Stomach smooth muscle (tissue), 2 donors: ENCODE data around the gene IL17B.
A peak's percentile ranks its signal among the peaks of the same experiment; 100 is the strongest.

Experiments
- H3K27ac ChIP-seq: one replicate; pipeline ENCODE4 v1.7.0; 2013; ENCODE audit warnings: mild to moderate bottlenecking, low read length, inconsistent platforms
- H3K27me3 ChIP-seq, 2 donors: one replicate each; pipeline ENCODE4 v1.7.0; 2013; ENCODE audit warnings: low read length in 2 of 2; ENCODE audit not compliant: insufficient read depth in 2 of 2, control insufficient read depth in 1 of 2
- H3K36me3 ChIP-seq, 2 donors: one replicate each; pipeline ENCODE4 v1.7.0; 2013; ENCODE audit warnings: low read length in 2 of 2; ENCODE audit not compliant: control insufficient read depth in 2 of 2, insufficient read depth in 2 of 2
- H3K4me1 ChIP-seq: one replicate; pipeline ENCODE4 v1.7.0; 2013; ENCODE audit warnings: low read length; ENCODE audit not compliant: control insufficient read depth, insufficient read depth
- H3K4me3 ChIP-seq, 2 donors: one replicate each; pipeline ENCODE4 v1.7.0; 2013; ENCODE audit warnings: low read length in 2 of 2
- H3K9ac ChIP-seq, 2 donors: one replicate each; pipeline ENCODE4 v1.7.0; 2013; ENCODE audit warnings: low read length in 2 of 2, mild to moderate bottlenecking in 1 of 2
- H3K9me3 ChIP-seq, 2 donors: one replicate each; pipeline ENCODE4 v1.7.0; 2013; ENCODE audit warnings: low read length in 2 of 2; ENCODE audit not compliant: control insufficient read depth in 2 of 2
- donor health status: healthy.
- donor health status: Pancreatic carcinoma.

Gene IL17B

GRCh38 chr5:149407323-149408251 is 28.5 kb upstream of the IL17B start:
- Histone ChIP-seq H3K9ac (peak overlapping the region; percentile 100), H3K4me1 (peaks cover 45% of the 10 kb centered on the region), H3K36me3 (peaks cover 52% of the 10 kb centered on the region in 2 donors)

DNA sequence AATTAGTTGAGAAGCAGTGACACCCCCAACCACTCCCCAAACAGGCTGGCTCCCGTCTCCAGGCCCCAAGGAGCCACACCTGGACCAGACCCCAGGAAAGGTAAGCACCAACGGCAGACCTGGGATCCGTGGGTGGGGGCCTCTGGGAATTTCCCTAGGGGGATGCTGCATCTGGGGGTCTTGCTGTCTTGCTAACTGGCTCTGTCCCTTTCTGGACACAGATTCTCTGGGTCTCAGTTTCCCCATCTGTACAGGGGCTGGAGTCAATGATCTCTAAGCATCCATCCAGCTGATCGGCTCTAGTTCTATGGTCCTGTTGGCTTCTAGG is 27.9 kb upstream of the IL17B start:
- no peaks in the 10 kb centered on the region for H3K9me3 ChIP-seq
- H3K27me3 ChIP-seq, result no peaks in the 10 kb centered on the region
- peaks cover 47 to 49% of the 10 kb centered on the region in 2 donors for H3K36me3 ChIP-seq
- peak overlapping the region; percentile 93 to 100 for H3K4me3 ChIP-seq
- H3K9ac ChIP-seq, result peak overlapping the region; percentile 100
- H3K4me1 ChIP-seq, result peaks cover 39% of the 10 kb centered on the region
- H3K27ac ChIP-seq, result peak overlapping the region; percentile 100

More at GRCh38 chr5:149407323-149408251, 28.5 kb upstream of the IL17B start:
- H3K27ac ChIP-seq, result peak overlapping the region; percentile 100
- no peaks in the 10 kb centered on the region for H3K27me3 ChIP-seq
- no peaks in the 10 kb centered on the region for H3K9me3 ChIP-seq
- H3K4me3 ChIP-seq, result peak overlapping the region; percentile 93 to 100

GRCh38 chr5:149406203-149406978 is 27.3 kb upstream of the IL17B start:
- Histone ChIP-seq H3K4me3 (peak overlapping the region; percentile 93 to 100), H3K4me1 (peaks cover 38% of the 10 kb centered on the region), H3K9me3 (no peaks in the 10 kb centered on the region), H3K27ac (peak overlapping the region; percentile 100), H3K9ac (peak overlapping the region; percentile 100), H3K36me3 (peaks cover 42 to 44% of the 10 kb centered on the region in 2 donors), H3K27me3 (no peaks in the 10 kb centered on the region)

DNA sequence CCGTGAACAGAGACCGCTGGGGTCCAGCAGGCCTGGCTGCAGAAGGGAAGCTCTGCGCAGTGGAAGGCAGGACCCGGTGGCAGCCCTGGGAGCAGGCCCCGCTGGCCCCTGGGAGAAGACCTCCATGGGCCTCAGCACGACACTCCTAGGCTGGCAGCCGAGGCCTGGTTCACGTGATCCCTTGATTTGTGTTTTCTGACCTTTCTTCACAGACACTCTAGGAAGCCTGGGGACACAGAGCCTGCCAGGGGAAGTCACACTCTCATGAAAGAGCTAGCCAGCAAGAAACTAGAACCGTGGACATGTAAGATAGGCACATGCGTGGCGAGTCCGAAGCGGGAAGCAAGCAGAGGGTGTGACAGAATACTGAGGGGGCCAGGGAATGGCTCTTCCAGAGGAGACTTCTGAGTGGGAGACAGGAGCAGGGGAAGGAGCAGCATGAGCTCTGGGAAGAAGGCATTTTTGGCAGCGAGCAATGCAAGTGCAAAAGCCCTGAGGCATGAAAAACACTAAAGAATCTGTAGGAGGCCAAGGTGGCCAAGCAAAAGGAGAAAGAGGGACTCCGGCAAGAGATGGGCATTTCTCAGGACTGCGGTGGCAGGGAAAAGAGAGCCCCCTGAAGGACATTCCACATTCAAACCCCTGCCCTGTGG is 26.6 kb upstream of the IL17B start:
- H3K27me3 ChIP-seq, result no peaks in the 10 kb centered on the region
- H3K4me3 ChIP-seq, result peak overlapping the region; percentile 18 to 100
- no peaks in the 10 kb centered on the region for H3K9me3 ChIP-seq
- H3K9ac ChIP-seq, result peak overlapping the region; percentile 86 to 89
- H3K4me1 ChIP-seq, result peaks cover 40% of the 10 kb centered on the region
- H3K27ac ChIP-seq, result peak overlapping the region; percentile 100
- peaks cover 35 to 37% of the 10 kb centered on the region in 2 donors for H3K36me3 ChIP-seq

GRCh38 chr5:149404746-149405549 is 25.9 kb upstream of the IL17B start:
- H3K4me1 ChIP-seq, result peaks cover 41% of the 10 kb centered on the region
- peak overlapping the region; percentile 18 to 100 for H3K4me3 ChIP-seq
- no peaks in the 10 kb centered on the region for H3K27me3 ChIP-seq
- H3K27ac ChIP-seq, result peak overlapping the region; percentile 100
- H3K36me3 ChIP-seq, result peaks cover 28 to 30% of the 10 kb centered on the region in 2 donors
- H3K9me3 ChIP-seq, result no peaks in the 10 kb centered on the region
- H3K9ac ChIP-seq, result peak overlapping the region; percentile 86 to 89

- Histone ChIP-seq H3K27ac (peak overlapping the region; percentile 100), H3K9me3 (no peaks in the 10 kb centered on the region), H3K9ac (peak overlapping the region; percentile 86 to 89), H3K4me3 (peak overlapping the region; percentile 18 to 100), H3K36me3 (peaks cover 20 to 22% of the 10 kb centered on the region in 2 donors), H3K4me1 (peaks cover 44% of the 10 kb centered on the region), H3K27me3 (no peaks in the 10 kb centered on the region)
Observed at GRCh38 chr5:149403923-149404745, 25.0 kb upstream of the IL17B start.

GRCh38 chr5:149402291-149402690 is 23.2 kb upstream of the IL17B start:
- Histone ChIP-seq H3K9me3 (no peaks in the 10 kb centered on the region), H3K27me3 (no peaks in the 10 kb centered on the region), H3K27ac (no peak overlapping the region), H3K4me3 (no peak overlapping the region), H3K36me3 (peaks cover 3% of the 10 kb centered on the region in 2 donors), H3K9ac (no peak overlapping the region), H3K4me1 (peaks cover 42% of the 10 kb centered on the region)

DNA sequence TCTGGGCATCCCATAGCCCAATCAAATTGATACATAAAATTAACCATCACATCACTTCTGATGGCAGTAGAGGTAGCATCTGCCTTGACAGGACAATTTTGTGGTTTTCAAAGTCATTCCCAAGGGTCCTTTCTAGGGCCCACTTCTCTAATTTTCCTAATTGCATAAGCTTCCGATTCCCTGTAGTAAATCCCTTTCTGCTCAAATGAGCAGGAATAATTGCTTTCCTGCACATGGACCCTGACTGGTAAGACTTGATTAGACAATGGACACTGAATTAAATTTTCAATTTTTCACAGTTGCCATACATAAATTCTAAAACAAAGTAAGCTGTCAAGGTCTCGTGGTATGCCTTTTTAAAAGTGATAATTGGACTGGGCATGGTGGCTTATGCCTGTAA is 22.0 kb upstream of the IL17B start:
- peaks cover 40% of the 10 kb centered on the region for H3K4me1 ChIP-seq
- no peak overlapping the region for H3K4me3 ChIP-seq
- H3K9me3 ChIP-seq, result no peaks in the 10 kb centered on the region
- H3K36me3 ChIP-seq, result no peaks in the 10 kb centered on the region
- H3K27ac ChIP-seq, result peak overlapping the region; percentile 37
- H3K27me3 ChIP-seq, result no peaks in the 10 kb centered on the region
- no peak overlapping the region for H3K9ac ChIP-seq

DNA sequence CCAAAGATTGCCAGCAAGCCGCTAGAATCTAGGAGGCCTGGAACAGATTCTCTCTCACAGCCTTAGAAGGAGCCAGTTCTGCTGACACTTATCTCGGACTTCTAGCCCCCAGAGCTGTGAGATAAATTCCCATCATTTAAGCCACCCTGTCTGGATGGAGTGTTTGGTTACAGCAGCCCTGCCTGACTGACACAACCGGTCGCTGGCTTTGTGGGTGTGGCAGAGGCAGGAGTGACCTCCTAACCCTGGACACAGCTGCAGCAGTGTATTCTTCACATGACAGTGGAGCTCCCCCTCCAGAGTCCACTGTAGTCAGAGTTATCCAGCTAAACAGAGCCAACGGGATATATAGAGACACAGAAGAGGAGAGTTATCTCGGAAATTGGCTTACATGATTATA is 21.2 kb upstream of the IL17B start:
- Histone ChIP-seq H3K9ac (peak overlapping the region in 1 of 2 donors; percentile 16), H3K4me1 (peaks cover 32% of the 10 kb centered on the region), H3K27me3 (no peaks in the 10 kb centered on the region), H3K27ac (peak overlapping the region; percentile 37), H3K36me3 (no peaks in the 10 kb centered on the region), H3K4me3 (no peak overlapping the region), H3K9me3 (no peaks in the 10 kb centered on the region)
